Middle frontal gyrus (tissue), 1 donor: ENCODE data around the gene IL12B.
"Not testable (repeated sequence)": the region's sequence is repeated elsewhere in the genome, so short reads cannot be mapped to it uniquely, and the experiment has no call there.

Experiments
- DNase-seq: peaks from one replicate; pipeline ENCODE4 v3.0.0-alpha.2; 2015; ENCODE audit warnings: low spot score; ENCODE audit errors: extremely low spot score

IL12B gene

GRCh38 chr5:159330131-159330800 is at the start of gene IL12B:
Gene IL12B (minus strand): TSS chr5:159330487. CDS start chr5:159326782, 3,705 bp downstream.
- DNase-seq = no peak

GRCh38 chr5:159377653-159378052 is 47.4 kb upstream of the IL12B start:
- DNase-seq = no peak

GRCh38 chr5:159367866-159368265 is 37.6 kb upstream of the IL12B start:
- not testable (repeated sequence) for DNase-seq

GRCh38 chr5:159366776-159367175 is 36.5 kb upstream of the IL12B start:
- DNase-seq = not testable (repeated sequence)

GRCh38 chr5:159362220-159362619 is 31.9 kb upstream of the IL12B start:
- no peak for DNase-seq

GRCh38 chr5:159359871-159360270 is 29.6 kb upstream of the IL12B start:
- not testable (repeated sequence) for DNase-seq

- no peak for DNase-seq
These were observed 29.1 kb upstream of the IL12B start for GRCh38 chr5:159359408-159359807.

- DNase-seq = no peak
These were observed 23.5 kb upstream of the IL12B start for GRCh38 chr5:159353661-159354252.

- not testable (repeated sequence) for DNase-seq
These were observed 20.4 kb upstream of the IL12B start for GRCh38 chr5:159350644-159351043.

- not testable (repeated sequence) for DNase-seq
These were observed 19.9 kb upstream of the IL12B start for GRCh38 chr5:159350216-159350615.

GRCh38 chr5:159345861-159346260 is 15.6 kb upstream of the IL12B start:
- DNase-seq = no peak

GRCh38 chr5:159345336-159345735 is 15.0 kb upstream of the IL12B start:
- no peak for DNase-seq

- no peak for DNase-seq
These were observed 13.2 kb upstream of the IL12B start for GRCh38 chr5:159343295-159344094.

- DNase-seq = no peak
These were observed 12.6 kb upstream of the IL12B start for GRCh38 chr5:159342840-159343239.

- DNase-seq = no peak
These were observed 11.6 kb upstream of the IL12B start for GRCh38 chr5:159341906-159342310.

GRCh38 chr5:159341145-159341544 is 10.9 kb upstream of the IL12B start:
- DNase-seq = no peak

GRCh38 chr5:159340511-159340910 is 10.2 kb upstream of the IL12B start:
- no peak for DNase-seq

- DNase-seq = no peak
These were observed 9.2 kb upstream of the IL12B start for GRCh38 chr5:159339460-159339859.

- no peak for DNase-seq
These were observed 7.8 kb upstream of the IL12B start for GRCh38 chr5:159338118-159338517.

- DNase-seq = no peak
These were observed 7.0 kb upstream of the IL12B start for GRCh38 chr5:159337016-159337955.

- no peak for DNase-seq
These were observed 6.3 kb upstream of the IL12B start for GRCh38 chr5:159336586-159336985.
